AG04449 (cell line): ENCODE measurements around the gene TNS1.

Source experiments
- CTCF ChIA-PET: fragments of 350-600 bp; formaldehyde crosslinking; extraction: SDS; loops from one replicate; lab custom pipeline; 2021; ENCODE audit warnings: antibody characterized with exemption; lab: Yijun Ruan, JAX
- POLR2A ChIA-PET: fragments of 400-600, 350-600 bp; formaldehyde crosslinking; extraction: SDS; loops from one replicate; lab custom pipeline; 2020; ENCODE audit warnings: antibody characterized with exemption, inconsistent platforms; lab: Yijun Ruan, JAX
- DNase-seq: peaks from one replicate; pipeline ENCODE4 v3.0.0-alpha.2; 2010; ENCODE audit warnings: low read depth, low spot score
- H3K4me3 ChIP-seq: 2 replicates; pipeline ENCODE4 v1.5.1; 2011; ENCODE audit warnings: low read depth, mild to moderate bottlenecking, control low read depth, low read length
- TF ChIP-seq, protein P1 (sequence below): IDR thresholded peaks from one replicate; pipeline ENCODE4 v1.5.1; 2011; ENCODE audit warnings: mild to moderate bottlenecking, moderate library complexity, low read length, control low read depth, inconsistent platforms; ENCODE audit not compliant: insufficient read depth; ENCODE audit errors: missing control alignments

The TNS1 gene

DNA sequence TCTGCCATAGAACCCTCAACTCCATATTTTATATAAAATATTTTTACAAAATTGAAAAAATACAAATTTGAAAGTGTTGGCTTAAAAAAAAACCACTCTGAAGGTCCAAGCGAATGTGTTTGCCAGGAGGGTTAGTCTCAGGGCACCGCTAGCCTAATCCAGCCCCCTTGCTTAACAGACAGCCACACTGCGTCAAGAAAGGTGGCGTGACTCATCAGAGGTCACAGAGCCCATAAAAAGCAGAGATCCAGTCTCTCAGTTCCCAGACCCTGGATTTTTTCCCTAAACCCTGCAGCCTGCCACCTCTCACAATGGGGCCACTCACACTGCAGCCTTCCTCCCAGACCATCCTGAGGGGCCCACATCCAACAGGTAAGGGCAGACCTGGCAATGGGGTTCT, 3.9 kb upstream of the TNS1 start:
- TF ChIP-seq, protein P1, sequence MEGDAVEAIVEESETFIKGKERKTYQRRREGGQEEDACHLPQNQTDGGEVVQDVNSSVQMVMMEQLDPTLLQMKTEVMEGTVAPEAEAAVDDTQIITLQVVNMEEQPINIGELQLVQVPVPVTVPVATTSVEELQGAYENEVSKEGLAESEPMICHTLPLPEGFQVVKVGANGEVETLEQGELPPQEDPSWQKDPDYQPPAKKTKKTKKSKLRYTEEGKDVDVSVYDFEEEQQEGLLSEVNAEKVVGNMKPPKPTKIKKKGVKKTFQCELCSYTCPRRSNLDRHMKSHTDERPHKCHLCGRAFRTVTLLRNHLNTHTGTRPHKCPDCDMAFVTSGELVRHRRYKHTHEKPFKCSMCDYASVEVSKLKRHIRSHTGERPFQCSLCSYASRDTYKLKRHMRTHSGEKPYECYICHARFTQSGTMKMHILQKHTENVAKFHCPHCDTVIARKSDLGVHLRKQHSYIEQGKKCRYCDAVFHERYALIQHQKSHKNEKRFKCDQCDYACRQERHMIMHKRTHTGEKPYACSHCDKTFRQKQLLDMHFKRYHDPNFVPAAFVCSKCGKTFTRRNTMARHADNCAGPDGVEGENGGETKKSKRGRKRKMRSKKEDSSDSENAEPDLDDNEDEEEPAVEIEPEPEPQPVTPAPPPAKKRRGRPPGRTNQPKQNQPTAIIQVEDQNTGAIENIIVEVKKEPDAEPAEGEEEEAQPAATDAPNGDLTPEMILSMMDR: no peak
- no peak for DNase-seq
- ChIA-PET POLR2A (no interaction called here), CTCF (interaction anchor here (1.1 to 5.4 kb wide), 6 partner anchors 12 to 221 kb away, joined by 3 to 54 read pairs (median 9); no protein-coding TSS in a partner anchor)
- no peak overlapping the region for H3K4me3 ChIP-seq

DNA sequence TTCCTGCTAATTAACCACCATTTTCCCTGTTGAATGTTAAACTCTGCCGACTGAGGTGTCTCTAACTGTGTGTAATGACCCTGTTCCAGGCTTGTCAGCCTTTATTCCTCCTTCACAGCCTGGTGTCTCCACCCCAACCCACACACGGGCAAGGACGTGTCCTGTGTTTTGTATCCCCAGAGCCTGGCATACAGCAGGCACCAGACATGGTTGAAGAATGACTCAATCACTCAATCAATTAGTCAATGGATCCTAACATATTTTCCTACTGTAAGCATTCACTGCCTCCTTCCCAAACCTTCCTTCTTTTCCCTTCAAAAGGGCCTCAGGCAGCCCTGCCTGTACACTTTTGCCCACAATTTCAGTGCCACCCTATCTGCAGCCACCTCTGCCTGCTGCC, 2.7 kb upstream of the TNS1 start:
- ChIA-PET CTCF (interaction anchor here (1.2 to 5.4 kb wide), 3 partner anchors 11 to 119 kb away, joined by 3 to 54 read pairs (median 5); no protein-coding TSS in a partner anchor), POLR2A (no interaction called here)
- no peak overlapping the region for H3K4me3 ChIP-seq
- no peak for DNase-seq
- TF ChIP-seq, protein P1: no peak

DNA sequence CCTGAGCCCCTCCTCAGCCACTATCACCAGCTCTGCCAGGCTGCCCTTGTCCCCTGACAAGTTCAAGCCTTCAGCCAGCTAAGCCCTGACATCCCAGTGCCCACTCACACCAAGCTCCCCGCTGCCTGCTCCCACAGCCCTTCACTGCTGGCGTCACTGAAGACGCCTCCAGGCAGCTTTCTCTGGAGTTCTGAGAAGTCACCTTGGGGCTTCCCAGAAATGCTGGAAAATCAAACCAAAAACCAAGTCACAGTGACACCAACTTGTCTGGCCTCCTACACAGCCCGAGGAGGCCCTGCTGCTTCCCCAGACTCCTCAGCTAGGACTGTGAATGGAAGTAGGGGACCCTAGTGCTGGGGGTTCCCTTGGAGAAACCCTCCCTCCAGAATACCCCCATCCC, 2.2 kb upstream of the TNS1 start:
- TF ChIP-seq, protein P1: no peak
- ChIA-PET POLR2A (no interaction called here), CTCF (interaction anchor here (0.8 to 5.4 kb wide), 4 partner anchors 10 to 216 kb away, joined by 3 to 54 read pairs (median 4); no protein-coding TSS in a partner anchor)
- H3K4me3 ChIP-seq: no peak overlapping the region
- DNase-seq: no peak

DNA sequence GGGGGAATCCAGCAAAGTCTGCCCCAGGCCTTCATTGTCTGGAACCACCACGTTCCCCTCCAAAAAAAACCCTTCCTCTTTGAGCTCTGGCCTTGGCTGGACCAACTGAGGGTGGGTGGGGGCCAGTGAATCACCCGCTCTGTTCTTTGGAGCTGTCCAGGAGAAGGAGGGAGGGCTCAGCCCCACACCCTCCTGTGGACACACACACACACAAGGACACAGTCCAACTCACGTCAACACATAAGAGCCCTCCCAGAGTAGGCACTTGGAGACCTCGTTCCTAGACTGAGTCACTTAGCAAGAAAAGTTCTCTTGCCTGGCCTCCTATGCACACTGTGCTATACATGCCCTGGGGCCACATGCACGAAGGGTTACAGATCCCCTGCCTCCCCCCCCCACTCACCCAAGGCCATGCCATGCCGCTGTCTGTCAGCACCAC, 1.2 kb upstream of the TNS1 start:
- peak; percentile 80 for DNase-seq
- ChIA-PET POLR2A (interaction anchor here (1.5 to 2.7 kb wide), 3 partner anchors 10 to 60 kb away, joined by 3 to 14 read pairs (median 3); no protein-coding TSS in a partner anchor), CTCF (interaction anchor here (1.1 to 4.1 kb wide), 5 partner anchors 11 to 117 kb away, joined by 3 to 34 read pairs (median 7); no protein-coding TSS in a partner anchor)
- H3K4me3 ChIP-seq: no peak overlapping the region; the same call in 1 of the 2 replicates
- TF ChIP-seq, protein P1: no peak

DNA sequence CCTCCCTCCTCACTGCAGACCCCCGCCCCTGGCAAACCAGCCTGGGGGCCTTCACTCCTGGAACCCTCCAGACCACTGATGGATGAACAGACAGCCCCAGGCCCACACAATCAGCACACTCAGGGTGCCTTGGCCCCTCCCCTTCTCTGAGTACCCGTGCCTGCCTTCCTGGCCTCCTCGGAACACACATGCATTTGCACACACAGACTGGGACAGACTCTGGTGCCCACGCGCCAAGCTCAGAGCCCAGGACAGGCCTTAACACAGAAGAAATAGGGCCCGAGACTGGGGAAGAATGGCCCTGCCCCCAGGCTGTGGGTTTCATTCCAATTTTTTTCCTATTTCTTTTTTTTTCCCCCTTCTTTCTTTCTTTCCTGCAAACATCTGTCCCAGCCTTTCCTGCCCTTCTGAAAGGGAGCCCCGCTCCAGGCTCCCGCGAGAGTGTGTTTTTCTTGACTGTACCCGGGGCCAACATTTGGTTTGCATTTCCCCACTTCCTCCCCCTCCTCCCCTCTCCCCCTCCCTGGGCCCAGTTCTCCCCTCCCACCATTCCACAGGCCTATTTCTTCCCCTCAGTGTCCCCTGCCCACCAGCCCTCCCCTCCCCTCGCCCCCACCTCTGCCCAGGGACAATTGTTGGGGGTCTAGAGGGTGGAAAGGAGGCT, 618 bp upstream of the TNS1 start:
- H3K4me3 ChIP-seq: peak overlapping the region; percentile 76
- CTCF ChIA-PET: interaction anchor here (1.1 to 4.1 kb wide), 7 partner anchors 10 to 116 kb away, joined by 3 to 34 read pairs (median 4); partner anchors contain the start of gene RUFY4
- no peak for DNase-seq

More for the DNA sequence above, 618 bp upstream of the TNS1 start:
- TF ChIP-seq, protein P1: no peak
- POLR2A ChIA-PET: interaction anchor here (0.6 to 2.7 kb wide), 6 partner anchors 9 to 74 kb away, joined by 3 to 14 read pairs (median 3); no protein-coding TSS in a partner anchor
